DMS79 treated with DMSO at 0.1 percent for 48 hours (cell line): ENCODE results near the gene DDX39B.
"Not testable (repeated sequence)": the region's sequence is repeated elsewhere in the genome, so short reads cannot be mapped to it uniquely, and the experiment has no call there.

Source experiments
- DNase-seq: peaks from one replicate; lab custom pipeline; 2025; lab: John Stamatoyannopoulos, UW

Gene DDX39B

DNA sequence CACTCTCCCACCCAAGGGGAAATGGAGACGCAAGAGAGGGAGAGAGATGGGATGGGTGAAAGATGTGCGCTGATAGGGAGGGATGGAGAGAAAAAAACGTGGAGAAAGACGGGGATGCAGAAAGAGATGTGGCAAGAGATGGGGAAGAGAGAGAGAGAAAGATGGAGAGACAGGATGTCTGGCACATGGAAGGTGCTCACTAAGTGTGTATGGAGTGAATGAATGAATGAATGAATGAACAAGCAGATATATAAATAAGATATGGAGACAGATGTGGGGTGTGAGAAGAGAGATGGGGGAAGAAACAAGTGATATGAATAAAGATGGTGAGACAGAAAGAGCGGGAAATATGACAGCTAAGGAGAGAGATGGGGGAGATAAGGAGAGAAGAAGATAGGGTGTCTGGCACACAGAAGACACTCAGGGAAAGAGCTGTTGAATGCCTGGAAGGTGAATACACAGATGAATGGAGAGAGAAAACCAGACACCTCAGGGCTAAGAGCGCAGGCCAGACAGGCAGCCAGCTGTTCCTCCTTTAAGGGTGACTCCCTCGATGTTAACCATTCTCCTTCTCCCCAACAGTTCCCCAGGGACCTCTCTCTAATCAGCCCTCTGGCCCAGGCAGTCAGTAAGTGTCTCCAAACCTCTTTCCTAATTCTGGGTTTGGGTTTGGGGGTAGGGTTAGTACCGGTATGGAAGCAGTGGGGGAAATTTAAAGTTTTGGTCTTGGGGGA is 34.3 kb upstream of the DDX39B start:
- peak; percentile 12 for DNase-seq

DNA sequence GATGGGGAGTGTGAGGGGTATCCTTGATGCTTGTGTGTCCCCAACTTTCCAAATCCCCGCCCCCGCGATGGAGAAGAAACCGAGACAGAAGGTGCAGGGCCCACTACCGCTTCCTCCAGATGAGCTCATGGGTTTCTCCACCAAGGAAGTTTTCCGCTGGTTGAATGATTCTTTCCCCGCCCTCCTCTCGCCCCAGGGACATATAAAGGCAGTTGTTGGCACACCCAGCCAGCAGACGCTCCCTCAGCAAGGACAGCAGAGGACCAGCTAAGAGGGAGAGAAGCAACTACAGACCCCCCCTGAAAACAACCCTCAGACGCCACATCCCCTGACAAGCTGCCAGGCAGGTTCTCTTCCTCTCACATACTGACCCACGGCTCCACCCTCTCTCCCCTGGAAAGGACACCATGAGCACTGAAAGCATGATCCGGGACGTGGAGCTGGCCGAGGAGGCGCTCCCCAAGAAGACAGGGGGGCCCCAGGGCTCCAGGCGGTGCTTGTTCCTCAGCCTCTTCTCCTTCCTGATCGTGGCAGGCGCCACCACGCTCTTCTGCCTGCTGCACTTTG is 33.6 kb upstream of the DDX39B start, which contains the start of gene TNF:
TNF (plus strand) TSS at position 231 of the 567 bp plus-strand sequence; CDS start at position 408, 177 bp downstream.
- DNase-seq: peak; percentile 6

DNA sequence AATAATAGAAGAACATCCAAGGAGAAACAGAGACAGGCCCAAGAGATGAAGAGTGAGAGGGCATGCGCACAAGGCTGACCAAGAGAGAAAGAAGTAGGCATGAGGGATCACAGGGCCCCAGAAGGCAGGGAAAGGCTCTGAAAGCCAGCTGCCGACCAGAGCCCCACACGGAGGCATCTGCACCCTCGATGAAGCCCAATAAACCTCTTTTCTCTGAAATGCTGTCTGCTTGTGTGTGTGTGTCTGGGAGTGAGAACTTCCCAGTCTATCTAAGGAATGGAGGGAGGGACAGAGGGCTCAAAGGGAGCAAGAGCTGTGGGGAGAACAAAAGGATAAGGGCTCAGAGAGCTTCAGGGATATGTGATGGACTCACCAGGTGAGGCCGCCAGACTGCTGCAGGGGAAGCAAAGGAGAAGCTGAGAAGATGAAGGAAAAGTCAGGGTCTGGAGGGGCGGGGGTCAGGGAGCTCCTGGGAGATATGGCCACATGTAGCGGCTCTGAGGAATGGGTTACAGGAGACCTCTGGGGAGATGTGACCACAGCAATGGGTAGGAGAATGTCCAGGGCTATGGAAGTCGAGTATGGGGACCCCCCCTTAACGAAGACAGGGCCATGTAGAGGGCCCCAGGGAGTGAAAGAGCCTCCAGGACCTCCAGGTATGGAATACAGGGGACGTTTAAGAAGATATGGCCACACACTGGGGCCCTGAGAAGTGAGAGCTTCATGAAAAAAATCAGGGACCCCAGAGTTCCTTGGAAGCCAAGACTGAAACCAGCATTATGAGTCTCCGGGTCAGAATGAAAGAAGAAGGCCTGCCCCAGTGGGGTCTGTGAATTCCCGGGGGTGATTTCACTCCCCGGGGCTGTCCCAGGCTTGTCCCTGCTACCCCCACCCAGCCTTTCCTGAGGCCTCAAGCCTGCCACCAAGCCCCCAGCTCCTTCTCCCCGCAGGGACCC is 32.6 kb upstream of the DDX39B start:
- DNase-seq: no peak

DNA sequence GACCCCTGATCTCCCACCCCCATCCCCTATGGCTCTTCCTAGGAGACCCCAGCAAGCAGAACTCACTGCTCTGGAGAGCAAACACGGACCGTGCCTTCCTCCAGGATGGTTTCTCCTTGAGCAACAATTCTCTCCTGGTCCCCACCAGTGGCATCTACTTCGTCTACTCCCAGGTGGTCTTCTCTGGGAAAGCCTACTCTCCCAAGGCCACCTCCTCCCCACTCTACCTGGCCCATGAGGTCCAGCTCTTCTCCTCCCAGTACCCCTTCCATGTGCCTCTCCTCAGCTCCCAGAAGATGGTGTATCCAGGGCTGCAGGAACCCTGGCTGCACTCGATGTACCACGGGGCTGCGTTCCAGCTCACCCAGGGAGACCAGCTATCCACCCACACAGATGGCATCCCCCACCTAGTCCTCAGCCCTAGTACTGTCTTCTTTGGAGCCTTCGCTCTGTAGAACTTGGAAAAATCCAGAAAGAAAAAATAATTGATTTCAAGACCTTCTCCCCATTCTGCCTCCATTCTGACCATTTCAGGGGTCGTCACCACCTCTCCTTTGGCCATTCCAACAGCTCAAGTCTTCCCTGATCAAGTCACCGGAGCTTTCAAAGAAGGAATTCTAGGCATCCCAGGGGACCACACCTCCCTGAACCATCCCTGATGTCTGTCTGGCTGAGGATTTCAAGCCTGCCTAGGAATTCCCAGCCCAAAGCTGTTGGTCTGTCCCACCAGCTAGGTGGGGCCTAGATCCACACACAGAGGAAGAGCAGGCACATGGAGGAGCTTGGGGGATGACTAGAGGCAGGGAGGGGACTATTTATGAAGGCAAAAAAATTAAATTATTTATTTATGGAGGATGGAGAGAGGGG is 31.7 kb upstream of the DDX39B start:
- no peak for DNase-seq

DNA sequence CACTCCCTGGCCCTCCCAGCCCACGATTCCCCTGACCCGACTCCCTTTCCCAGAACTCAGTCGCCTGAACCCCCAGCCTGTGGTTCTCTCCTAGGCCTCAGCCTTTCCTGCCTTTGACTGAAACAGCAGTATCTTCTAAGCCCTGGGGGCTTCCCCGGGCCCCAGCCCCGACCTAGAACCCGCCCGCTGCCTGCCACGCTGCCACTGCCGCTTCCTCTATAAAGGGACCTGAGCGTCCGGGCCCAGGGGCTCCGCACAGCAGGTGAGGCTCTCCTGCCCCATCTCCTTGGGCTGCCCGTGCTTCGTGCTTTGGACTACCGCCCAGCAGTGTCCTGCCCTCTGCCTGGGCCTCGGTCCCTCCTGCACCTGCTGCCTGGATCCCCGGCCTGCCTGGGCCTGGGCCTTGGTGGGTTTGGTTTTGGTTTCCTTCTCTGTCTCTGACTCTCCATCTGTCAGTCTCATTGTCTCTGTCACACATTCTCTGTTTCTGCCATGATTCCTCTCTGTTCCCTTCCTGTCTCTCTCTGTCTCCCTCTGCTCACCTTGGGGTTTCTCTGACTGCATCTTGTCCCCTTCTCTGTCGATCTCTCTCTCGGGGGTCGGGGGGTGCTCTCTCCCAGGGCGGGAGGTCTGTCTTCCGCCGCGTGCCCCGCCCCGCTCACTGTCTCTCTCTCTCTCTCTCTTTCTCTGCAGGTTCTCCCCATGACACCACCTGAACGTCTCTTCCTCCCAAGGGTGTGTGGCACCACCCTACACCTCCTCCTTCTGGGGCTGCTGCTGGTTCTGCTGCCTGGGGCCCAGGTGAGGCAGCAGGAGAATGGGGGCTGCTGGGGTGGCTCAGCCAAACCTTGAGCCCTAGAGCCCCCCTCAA is 30.5 kb upstream of the DDX39B start, which contains the start of gene LTA:
LTA (plus strand) TSS at position 249 of the 871 bp plus-strand sequence; CDS start at position 703, 454 bp downstream.
- DNase-seq: no peak

DNA sequence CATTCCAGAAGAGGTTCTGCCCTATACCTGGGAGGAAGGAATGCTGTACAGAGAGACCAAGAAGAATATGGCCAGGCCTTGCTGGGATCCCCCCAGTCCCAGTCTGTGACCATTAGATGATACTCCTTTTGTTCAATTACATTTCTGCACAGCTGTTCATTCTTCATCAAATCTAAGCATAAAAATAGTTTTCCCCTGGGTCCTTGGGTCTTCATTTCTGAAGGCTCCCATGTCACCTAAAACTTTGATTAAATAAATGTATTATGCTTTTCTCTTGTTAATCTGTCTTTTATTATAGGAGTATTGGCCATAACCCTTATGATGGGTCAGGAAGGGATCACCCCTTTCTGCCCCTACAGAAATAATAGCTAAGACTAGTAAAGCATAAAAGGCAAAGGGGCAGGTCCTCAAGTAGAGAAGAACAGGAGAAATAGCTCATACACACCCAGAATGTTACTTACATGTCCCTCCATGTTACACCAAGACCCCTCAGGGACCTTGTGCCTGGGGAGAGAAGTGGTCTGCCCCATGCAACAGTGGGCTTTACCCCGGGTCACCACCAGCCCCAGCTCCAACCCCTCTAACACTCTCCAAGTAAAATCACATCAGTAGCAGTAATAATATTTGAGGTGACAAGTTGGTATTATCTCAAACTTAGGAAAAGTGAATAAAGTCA is 28.2 kb upstream of the DDX39B start:
- no peak for DNase-seq

DNA sequence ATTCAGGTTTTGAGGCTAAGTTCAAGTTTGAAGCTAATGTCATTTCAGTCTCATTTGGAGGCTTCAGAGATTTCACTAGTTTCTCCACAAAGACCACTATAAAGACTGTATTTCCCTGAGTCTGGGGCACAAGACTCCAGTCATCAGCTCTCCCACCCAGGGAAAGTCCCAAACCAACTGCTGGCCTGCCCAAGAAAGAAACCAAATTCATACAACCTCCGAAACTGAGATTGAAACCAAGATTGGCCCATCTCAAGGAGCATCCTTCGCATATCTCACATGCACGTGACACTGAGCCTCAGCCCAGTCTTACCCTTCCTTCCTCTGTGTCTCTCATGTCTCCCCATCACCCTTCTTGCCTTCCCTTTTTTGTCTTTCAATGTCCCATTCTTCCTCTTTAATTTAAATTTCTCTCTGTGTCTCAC is 26.7 kb upstream of the DDX39B start:
- no peak for DNase-seq

DNA sequence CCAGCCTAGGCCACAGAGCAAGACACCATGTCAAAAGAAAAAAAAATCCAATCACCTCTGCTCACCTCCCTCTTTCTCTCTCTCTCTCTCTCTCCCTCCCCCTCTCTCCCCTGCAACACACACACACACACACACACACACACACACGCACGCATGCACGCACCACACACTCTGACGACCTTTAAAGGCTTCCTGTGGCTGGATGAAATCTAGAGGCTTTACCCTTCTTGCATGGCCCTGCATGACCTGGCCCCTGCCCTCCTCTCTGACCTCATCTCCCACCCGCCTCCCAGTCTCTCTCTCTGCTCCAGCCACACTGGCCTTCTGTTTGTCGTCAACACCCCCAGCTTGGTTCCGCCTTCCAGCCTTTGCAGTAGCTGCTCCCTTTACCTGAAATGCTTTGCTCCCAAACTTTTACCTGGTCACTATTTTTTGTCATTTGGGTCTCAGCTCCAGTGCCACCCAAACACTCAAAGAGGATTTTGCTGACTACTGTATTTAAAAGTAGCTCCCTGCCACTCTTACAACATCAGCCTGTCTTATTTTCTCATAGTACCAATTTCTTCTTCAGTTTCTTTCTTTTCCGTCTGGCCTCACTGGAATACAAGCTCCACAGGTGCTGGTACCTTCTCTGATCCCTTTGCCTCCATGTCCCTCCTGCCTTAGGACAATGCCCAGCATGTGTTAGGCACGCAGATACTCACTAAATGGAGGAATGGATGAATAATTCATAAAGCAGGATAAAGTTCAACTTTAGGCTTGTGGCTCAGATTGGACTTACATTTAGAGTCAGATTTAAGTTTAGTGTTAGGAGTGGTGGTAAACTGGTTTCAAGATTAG is 25.9 kb upstream of the DDX39B start:
- DNase-seq: no peak

DNA sequence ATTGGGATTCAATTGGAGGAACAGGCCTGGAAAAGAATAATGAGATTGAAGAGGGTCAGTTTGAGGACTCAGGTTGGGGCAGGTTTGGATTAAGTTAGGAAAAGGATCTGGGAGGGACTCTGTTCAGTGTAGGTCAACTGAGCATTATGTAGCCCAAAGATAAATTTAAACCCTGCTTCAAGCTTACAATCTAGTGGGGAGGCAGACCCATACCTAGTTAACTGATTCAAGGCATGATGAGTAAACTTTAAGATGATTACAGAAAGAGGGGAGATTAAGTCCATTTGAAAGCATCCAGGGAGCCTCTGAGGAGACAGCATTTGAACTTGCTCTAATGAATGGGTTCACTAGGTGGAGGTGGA is 18.9 kb upstream of the DDX39B start:
- DNase-seq: no peak

DNA sequence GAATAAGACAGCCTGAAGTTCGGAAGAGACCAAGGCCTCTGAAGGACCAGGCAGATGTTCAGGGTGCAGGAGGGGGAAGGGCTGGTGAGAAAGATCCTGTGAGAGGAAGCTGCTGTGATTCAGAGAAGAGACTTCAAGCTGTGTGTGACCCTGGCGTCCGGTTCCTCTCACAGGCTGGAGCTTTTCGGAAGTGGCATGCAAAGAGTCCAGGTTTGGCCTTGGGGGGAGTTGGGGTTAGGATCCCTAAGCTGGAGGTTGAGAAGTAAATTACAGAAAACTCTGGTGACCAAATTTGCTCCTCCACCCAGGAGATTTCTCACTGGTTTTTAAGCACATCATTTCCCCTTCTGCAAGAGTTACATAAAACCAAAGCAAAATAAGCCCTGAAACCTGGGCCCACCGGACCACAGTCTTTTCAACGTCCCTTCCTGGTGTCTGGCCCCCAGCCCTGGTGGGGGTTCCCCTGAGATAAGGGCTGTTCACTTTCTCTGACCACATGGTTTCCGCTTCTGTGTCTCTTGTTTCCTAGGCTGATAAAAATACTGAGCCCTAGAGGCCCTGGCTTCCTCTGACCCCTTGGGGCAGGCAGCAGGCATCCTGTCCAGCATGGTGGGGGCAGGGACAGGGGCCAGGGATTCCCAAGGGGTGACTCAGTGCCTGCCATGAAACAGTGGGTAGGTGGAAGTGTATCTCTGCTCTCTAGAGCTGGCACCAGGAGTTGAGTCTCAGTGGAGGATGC is 18.3 kb upstream of the DDX39B start:
- no peak for DNase-seq

DNA sequence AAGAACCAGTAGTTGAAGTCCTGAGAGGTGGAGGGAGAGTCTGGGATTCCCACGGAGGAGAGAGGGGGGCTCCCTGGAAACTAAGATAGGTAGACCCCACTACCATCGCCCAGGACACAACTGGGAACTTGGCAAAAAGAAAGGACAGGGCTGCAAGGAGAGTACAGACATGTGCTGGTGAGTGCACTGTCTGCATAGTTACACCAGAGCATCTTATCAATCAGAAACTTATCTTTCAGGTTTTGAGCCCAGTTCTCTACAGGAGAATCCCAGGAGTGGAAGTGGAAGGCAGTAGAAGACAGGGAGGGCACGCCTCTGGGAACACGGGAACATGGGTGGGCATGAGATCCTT is 17.8 kb upstream of the DDX39B start:
- no peak for DNase-seq

DNA sequence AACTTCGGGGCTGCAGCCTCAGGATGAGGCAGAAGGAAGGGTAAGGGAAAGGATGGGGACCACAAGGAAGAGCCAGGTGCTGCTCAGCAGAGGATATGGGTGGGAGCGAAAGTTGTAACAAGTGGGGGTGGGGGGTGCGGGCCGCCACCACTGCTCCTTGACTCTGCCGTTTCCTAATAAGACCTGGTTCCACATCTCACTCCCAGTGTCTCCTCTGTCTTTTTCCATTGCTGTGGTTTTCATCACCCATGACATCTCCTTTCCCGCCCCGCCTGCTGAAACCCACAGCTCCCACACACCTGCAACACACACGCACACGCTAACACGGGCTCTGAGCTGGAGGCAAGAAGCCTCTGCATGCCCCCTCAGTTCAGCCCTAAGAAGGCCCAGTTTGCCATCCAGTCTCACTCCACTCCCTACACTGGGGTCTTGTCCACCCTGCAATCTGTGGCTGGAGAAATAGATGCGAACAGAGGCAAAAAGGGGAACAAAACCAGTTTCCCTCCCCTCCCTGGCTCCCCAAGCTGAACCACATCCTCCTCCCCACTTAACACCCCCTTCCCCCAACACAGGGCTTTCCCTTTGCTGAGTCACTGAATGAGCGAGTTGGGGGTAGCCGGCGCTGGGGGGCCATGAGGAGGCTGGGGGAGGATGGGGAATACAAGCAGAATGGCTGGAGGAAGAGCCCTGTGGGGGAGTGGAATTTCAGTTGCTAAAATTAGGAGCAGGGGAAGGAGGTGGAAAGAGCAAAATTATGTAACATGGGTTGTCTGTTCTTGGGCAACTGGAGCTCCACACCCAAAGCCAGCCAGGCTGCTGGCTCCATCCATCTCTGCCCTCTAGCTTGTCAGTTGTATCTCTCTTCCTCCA is 17.1 kb upstream of the DDX39B start:
- DNase-seq: no peak

DNA sequence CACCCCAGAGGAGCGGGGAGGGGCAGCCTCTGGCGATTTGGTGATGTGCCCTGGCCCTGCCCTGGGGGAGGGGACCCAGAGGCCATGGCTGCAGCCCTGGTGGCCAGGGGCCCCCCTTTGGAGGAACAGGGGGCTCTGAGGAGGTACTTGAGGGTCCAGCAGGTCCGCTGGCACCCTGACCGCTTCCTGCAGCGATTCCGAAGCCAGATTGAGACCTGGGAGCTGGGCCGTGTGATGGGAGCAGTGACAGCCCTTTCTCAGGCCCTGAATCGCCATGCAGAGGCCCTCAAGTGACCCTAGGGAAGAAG is 16.5 kb upstream of the DDX39B start:
- no peak for DNase-seq

DNA sequence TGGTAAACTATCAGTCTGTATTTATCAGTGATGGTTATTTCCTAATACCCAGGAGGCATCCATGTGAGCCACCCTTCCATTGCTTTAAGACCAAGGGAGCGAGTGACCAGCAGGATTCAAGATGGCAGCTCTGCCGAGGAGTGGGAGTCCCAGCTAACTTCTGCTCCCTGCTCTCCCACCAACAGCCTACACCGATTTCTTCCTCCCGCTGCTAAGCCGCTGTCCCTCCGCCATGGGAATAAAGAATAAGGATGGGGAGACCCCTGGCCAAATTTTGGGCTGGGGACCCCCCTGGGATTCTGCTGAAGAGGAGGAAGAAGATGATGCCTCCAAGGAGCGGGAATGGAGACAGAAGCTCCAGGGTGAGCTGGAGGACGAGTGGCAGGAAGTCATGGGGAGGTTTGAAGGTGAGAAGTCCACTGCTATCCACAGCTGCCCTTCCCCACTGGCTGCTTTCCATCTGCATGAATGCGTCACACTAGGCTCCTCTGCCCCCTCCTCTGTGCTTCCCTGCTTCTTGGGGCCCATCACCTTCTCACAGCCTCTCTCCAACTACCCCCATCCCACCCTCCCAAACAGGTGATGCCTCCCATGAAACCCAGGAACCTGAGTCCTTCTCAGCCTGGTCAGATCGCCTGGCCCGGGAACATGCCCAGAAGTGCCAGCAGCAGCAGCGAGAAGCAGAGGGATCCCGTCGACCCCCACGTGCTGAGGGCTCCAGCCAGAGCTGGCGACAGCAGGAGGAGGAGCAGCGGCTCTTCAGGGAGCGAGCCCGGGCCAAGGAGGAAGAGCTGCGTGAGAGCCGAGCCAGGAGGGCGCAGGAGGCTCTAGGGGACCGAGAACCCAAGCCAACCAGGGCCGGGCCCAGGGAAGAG is 15.9 kb upstream of the DDX39B start:
- DNase-seq: no peak

DNA sequence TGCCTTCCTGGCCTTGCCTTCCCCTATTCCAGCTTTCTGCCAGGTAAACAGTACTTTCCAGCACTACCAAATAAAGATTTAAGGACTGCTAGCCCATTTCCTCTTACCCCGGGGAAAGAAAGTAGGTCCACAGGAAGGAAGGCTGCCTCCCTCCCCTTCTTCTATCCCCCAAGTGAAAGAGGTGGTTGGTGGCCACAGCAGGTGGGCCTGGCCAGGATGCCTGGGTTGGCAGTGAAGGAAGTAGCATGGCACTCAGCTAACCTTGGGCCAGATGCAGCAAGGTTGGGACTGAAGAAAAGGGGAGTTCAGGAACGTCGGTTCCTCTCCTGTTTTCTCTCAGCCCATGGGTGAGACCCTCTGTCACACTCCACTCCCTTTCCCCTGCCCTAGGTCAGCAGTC is 14.5 kb upstream of the DDX39B start:
- DNase-seq: no peak

DNA sequence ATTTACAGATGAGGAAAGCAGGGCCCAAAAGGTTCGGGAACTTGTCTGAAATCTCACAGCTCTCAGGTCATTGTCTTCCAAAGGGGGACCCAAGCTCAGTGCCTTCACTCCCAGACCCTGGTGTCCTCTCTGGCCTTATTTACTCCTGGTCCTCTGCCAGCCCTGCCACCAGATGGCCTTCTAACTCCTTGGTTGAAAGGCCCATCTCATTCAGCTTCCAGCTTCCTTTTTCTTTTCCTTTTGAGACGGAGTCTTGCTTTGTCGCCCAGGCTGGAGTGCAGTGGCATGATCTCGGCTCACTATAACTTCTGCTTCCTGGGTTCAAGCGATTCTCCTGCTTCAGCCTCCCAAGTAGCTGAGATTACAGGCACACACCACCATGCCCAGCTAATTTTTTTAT is 9.6 kb upstream of the DDX39B start:
- DNase-seq: not testable (repeated sequence)

DNA sequence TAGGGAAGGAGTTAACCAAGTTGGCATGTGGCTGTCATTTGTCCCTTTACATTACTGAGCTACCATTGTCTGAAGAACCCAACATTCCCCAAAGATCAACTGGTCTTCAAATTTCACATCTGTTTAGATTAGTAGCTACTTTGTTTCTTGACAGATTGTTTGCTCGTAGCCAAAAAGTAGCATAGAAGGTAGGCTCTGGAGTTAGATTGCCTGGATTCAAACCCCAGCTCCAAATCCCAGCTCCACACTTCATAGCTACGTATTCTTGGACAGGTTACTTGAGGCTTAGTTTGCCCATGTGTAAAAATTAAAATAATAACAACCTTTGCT is 6.7 kb upstream of the DDX39B start:
- DNase-seq: no peak
